ENCODE data around the gene ITPRID1.

- TF ChIP-seq POLR2A (IDR thresholded peaks at IDR 0.05; ENCODE audit: low read depth, low read length) (no peak), CTCF (IDR thresholded peaks at IDR 0.05 in 2 of 3, conservative IDR thresholded peaks at IDR 0.05 in 1 of 3; ENCODE audit: control insufficient read depth in 2 of 3, extremely low read depth in 1 of 3, insufficient read depth in 1 of 3, low read depth in 3 of 3, low read length in 3 of 3) (no peak), HCFC1 (IDR thresholded peaks at IDR 0.05; ENCODE audit: low read length) (no peak), MYC (IDR thresholded peaks at IDR 0.05; ENCODE audit: insufficient read depth, insufficient read length, insufficient replicate concordance, low read length, severe bottlenecking) (no peak), EZH2 (IDR thresholded peaks at IDR 0.05; ENCODE audit: borderline replicate concordance, control insufficient read depth, low read depth, low read length) (no peak), POLR2AphosphoS5 (IDR thresholded peaks at IDR 0.05; ENCODE audit: low read length) (no peak), RAD21 (IDR thresholded peaks at IDR 0.05; ENCODE audit: insufficient read depth, low read depth, low read length) (no peak), IRF3 (IDR thresholded peaks at IDR 0.05) (no peak), TCF12 (IDR thresholded peaks at IDR 0.05; ENCODE audit: low read depth, low read length) (no peak)
Measured at GRCh38 chr7:31702354-31702753, 188.5 kb downstream of the ITPRID1 start.
